Mesendoderm (in vitro differentiated cells): ENCODE results near the gene MAS1L.

ENCODE experiments used
- DNase-seq: peaks from one replicate; pipeline ENCODE4 v3.0.0; 2013
- H2AK5ac ChIP-seq: 2 replicates; pipeline ENCODE4 v1.6.1; 2013; ENCODE audit warnings: low read length, inconsistent platforms
- H2BK120ac ChIP-seq: 2 replicates; pipeline ENCODE4 v1.6.1; 2013; ENCODE audit warnings: low read depth, mild to moderate bottlenecking, low read length, moderate library complexity, mixed read lengths
- H2BK15ac ChIP-seq: replicated peaks from 2 replicates; pipeline ENCODE4 v1.6.1; 2013; ENCODE audit warnings: low read depth, mild to moderate bottlenecking, moderate library complexity
- H2BK5ac ChIP-seq: 2 replicates; pipeline ENCODE4 v1.6.1; 2013; ENCODE audit warnings: low read length, inconsistent platforms
- H3K18ac ChIP-seq: 2 replicates; pipeline ENCODE4 v1.6.1; 2013; ENCODE audit warnings: mild to moderate bottlenecking, low read length, mixed read lengths
- H3K23ac ChIP-seq: one replicate; pipeline ENCODE4 v1.6.1; 2013; ENCODE audit warnings: low read length
- H3K27ac ChIP-seq: 2 replicates; pipeline ENCODE4 v1.5.1; 2013; ENCODE audit warnings: low read depth, mild to moderate bottlenecking, inconsistent platforms, low read length, moderate library complexity
- H3K27me3 ChIP-seq: 2 replicates; pipeline ENCODE4 v1.6.1; 2013; ENCODE audit warnings: low read length, control low read depth, mild to moderate bottlenecking, inconsistent platforms; ENCODE audit not compliant: insufficient read depth, poor library complexity
- H3K36me3 ChIP-seq: 2 replicates; pipeline ENCODE4 v1.6.1; 2013; ENCODE audit warnings: low read length, inconsistent platforms; ENCODE audit not compliant: control insufficient read depth, insufficient read depth
- H3K4ac ChIP-seq: one replicate; pipeline ENCODE4 v1.6.1; 2013; ENCODE audit warnings: low read depth, mild to moderate bottlenecking, low read length, moderate library complexity
- H3K4me1 ChIP-seq: 2 replicates; pipeline ENCODE4 v1.6.1; 2013; ENCODE audit warnings: low read depth, low read length, inconsistent platforms; ENCODE audit not compliant: control insufficient read depth
- H3K4me2 ChIP-seq: 2 replicates; pipeline ENCODE4 v1.6.1; 2013; ENCODE audit warnings: low read length
- H3K4me3 ChIP-seq: 2 replicates; pipeline ENCODE4 v1.5.1; 2013; ENCODE audit warnings: mild to moderate bottlenecking, low read length
- H3K56ac ChIP-seq: one replicate; pipeline ENCODE4 v1.6.1; 2013; ENCODE audit warnings: low read length
- H3K79me1 ChIP-seq: 2 replicates; pipeline ENCODE4 v1.6.1; 2013; ENCODE audit warnings: low read length, inconsistent platforms
- H3K79me2 ChIP-seq: 2 replicates; pipeline ENCODE4 v1.6.1; 2013; ENCODE audit warnings: mild to moderate bottlenecking, low read length; ENCODE audit not compliant: control insufficient read depth, insufficient read depth
- H3K9ac ChIP-seq: 2 replicates; pipeline ENCODE4 v1.6.1; 2013; ENCODE audit warnings: low read length, inconsistent platforms
- H4K5ac ChIP-seq: one replicate; pipeline ENCODE4 v1.6.1; 2013; ENCODE audit warnings: low read length
- H4K8ac ChIP-seq: one replicate; pipeline ENCODE4 v1.6.1; 2013; ENCODE audit warnings: low read depth, mild to moderate bottlenecking, control low read depth, low read length, moderate library complexity
- WGBS: extraction: QIAGEN DNeasy Blood & Tissue Kit; methylation state at CpG from one replicate; pipeline ENCODE4 v1.1.7; 2013; ENCODE audit warnings: low lambda C conversion rate, missing lambda C conversion rate; ENCODE audit not compliant: insufficient coverage; ENCODE audit errors: extremely low coverage; 5-methylcytosine and 5-hydroxymethylcytosine counted together

MAS1L gene

DNA sequence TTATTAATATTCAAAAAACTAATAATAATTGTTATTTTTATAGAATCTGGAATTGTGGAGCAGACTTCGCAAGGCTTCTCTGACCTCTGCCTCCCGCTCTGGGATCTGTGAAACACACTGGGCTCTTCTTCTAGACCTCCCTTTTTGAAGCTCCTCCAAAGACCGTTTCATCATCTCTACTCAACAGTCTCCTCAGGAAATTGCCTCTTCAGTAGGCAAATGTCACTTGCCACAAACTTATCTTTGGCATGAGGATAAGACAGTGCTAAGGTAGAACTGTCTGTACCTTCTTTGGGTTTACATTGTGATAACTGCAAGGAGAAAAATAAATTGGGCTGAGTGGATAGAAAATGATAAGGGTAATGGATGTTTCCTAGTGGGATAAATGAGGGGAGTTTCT is 2.3 kb upstream of the MAS1L start:
- no peak overlapping the region for H2BK15ac ChIP-seq
- H4K5ac ChIP-seq: no peak overlapping the region
- no peak overlapping the region for H3K4me2 ChIP-seq
- H2BK5ac ChIP-seq: no peak overlapping the region
- no peak overlapping the region for H3K23ac ChIP-seq
- no peak overlapping the region for H3K18ac ChIP-seq
- H3K4ac ChIP-seq: no peak overlapping the region
- H3K79me1 ChIP-seq: no peaks in the 10 kb centered on the region
- no peaks in the 10 kb centered on the region for H3K36me3 ChIP-seq
- no peak overlapping the region for H2AK5ac ChIP-seq
- no peak overlapping the region for H3K9ac ChIP-seq
- H3K27ac ChIP-seq: no peak overlapping the region
- no peaks in the 10 kb centered on the region for H3K4me1 ChIP-seq
- H3K79me2 ChIP-seq: no peaks in the 10 kb centered on the region
- no peak overlapping the region for H3K4me3 ChIP-seq
- no peak overlapping the region for H3K56ac ChIP-seq
- no peak for DNase-seq
- H3K27me3 ChIP-seq: no peaks in the 10 kb centered on the region
- WGBS: no CpG with 5 or more reads among the region's 3 CpGs
- no peak overlapping the region for H2BK120ac ChIP-seq
- H4K8ac ChIP-seq: no peak overlapping the region

DNA sequence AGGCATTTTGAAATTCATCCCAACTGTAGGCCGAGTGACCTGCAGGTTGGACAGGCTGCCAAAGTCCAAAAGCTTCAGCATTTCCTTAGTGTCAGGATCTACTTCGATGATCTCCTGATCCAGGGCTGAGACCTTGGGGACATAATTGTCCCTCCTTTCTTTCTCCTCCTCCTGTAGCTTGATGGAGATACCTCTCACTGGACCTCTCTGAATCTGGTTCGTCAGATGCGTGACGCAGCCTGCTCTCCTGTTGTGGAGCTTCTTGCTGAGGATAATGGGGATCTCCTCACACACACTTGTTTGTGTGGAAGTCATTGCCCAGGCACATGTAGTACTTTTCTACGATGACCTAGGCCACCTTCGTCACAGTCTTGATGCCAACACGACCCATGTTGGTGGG is 1.5 kb upstream of the MAS1L start:
- Histone ChIP-seq H4K8ac (no peak overlapping the region), H3K27me3 (no peaks in the 10 kb centered on the region), H3K36me3 (no peaks in the 10 kb centered on the region), H2BK120ac (no peak overlapping the region), H3K4ac (no peak overlapping the region), H3K79me2 (no peaks in the 10 kb centered on the region), H3K23ac (no peak overlapping the region), H2AK5ac (no peak overlapping the region), H2BK15ac (no peak overlapping the region), H3K4me2 (no peak overlapping the region), H3K18ac (no peak overlapping the region), H3K4me1 (no peaks in the 10 kb centered on the region), H3K56ac (no peak overlapping the region), H4K5ac (no peak overlapping the region), H2BK5ac (no peak overlapping the region), H3K4me3 (no peak overlapping the region), H3K79me1 (no peaks in the 10 kb centered on the region), H3K9ac (no peak overlapping the region), H3K27ac (no peak overlapping the region)
- no peak for DNase-seq
- WGBS: no CpG with 5 or more reads among the region's 8 CpGs

DNA sequence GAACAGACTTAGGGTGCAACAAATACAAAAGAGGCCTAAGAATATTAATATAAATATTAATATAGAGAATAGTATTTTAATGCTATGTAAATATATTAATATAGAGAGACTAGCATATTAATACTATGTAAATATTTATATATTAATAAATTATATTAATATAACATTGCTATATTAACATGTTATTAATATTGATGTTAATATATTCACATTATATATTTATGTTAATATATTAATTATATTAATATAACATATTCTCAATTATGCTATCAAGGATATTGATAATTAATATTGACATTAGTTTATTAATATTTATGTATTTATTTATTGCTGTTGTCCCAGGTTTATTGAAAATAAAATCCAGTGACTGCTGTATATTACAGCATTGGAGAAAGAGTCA is 1.1 kb upstream of the MAS1L start:
- no peak overlapping the region for H3K4ac ChIP-seq
- H3K56ac ChIP-seq: no peak overlapping the region
- no peaks in the 10 kb centered on the region for H3K36me3 ChIP-seq
- no peak overlapping the region for H2AK5ac ChIP-seq
- H3K4me1 ChIP-seq: no peaks in the 10 kb centered on the region
- no peak overlapping the region for H2BK5ac ChIP-seq
- H3K27me3 ChIP-seq: no peaks in the 10 kb centered on the region
- H3K79me1 ChIP-seq: no peaks in the 10 kb centered on the region
- no peak for DNase-seq
- H3K9ac ChIP-seq: no peak overlapping the region
- no peak overlapping the region for H2BK15ac ChIP-seq
- H2BK120ac ChIP-seq: no peak overlapping the region
- H3K18ac ChIP-seq: no peak overlapping the region
- H3K27ac ChIP-seq: no peak overlapping the region
- H4K5ac ChIP-seq: no peak overlapping the region
- H3K23ac ChIP-seq: no peak overlapping the region
- no peaks in the 10 kb centered on the region for H3K79me2 ChIP-seq
- H3K4me3 ChIP-seq: no peak overlapping the region
- no peak overlapping the region for H4K8ac ChIP-seq
- H3K4me2 ChIP-seq: no peak overlapping the region

DNA sequence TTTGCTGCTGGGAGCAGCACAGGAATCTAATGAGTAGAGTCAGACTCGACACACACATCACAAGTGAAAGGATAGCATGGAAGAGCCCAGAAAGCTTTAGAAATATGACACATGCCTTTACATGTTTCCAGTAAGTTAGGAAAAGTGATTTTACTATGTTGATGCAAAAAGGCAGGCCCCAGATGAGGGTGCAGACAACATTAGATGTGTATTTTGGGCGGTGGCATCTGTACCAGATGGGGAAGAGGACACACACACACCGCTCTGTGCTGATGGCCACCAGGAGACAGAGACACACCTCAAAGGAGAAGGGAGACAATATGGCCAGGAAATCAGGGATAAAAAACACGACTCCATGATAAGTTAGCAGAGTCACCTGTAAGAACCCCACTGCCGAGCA is 625 bp downstream of the MAS1L start:
- no peaks in the 10 kb centered on the region for H3K36me3 ChIP-seq
- no CpG with 5 or more reads among the region's 5 CpGs for WGBS
- H3K27me3 ChIP-seq: no peaks in the 10 kb centered on the region

DNA sequence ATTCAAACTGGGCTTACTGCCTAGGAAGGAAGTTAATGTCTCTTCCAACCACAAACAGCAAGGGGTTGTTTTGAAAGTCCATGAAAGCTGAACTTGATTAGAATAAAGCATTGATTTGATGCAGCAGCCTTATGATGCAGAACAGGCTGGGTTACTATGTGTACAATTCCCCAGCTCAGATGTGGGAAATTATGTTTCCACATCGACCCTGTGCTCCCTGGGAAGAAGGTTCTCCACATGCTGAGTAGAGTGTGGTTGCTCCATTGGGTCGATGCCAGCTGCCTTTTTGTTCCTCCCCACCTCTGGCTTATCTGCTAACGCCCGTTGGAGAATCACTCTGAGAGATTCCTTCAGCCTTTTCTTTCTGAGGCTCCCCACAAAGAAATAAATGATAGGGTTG is 1.2 kb downstream of the MAS1L start:
- Histone ChIP-seq H2BK120ac (no peak overlapping the region), H4K5ac (no peak overlapping the region), H3K4me3 (no peak overlapping the region), H3K4me1 (no peaks in the 10 kb centered on the region), H3K56ac (no peak overlapping the region), H3K79me1 (no peaks in the 10 kb centered on the region), H3K4me2 (no peak overlapping the region), H2BK5ac (no peak overlapping the region), H2BK15ac (no peak overlapping the region), H3K27ac (no peak overlapping the region), H3K4ac (no peak overlapping the region), H3K79me2 (no peaks in the 10 kb centered on the region), H4K8ac (no peak overlapping the region), H3K9ac (no peak overlapping the region), H3K23ac (no peak overlapping the region), H3K36me3 (no peaks in the 10 kb centered on the region), H3K27me3 (no peaks in the 10 kb centered on the region), H3K18ac (no peak overlapping the region), H2AK5ac (no peak overlapping the region)
- no CpG with 5 or more reads among the region's 4 CpGs for WGBS
- no peak for DNase-seq

More for the DNA sequence above, 625 bp downstream of the MAS1L start:
- H3K79me2 ChIP-seq: no peaks in the 10 kb centered on the region
- no peak overlapping the region for H3K18ac ChIP-seq
- DNase-seq: no peak
- H2BK120ac ChIP-seq: no peak overlapping the region
- no peak overlapping the region for H2AK5ac ChIP-seq
- H3K56ac ChIP-seq: no peak overlapping the region
- no peak overlapping the region for H4K5ac ChIP-seq
- no peak overlapping the region for H4K8ac ChIP-seq
- no peak overlapping the region for H2BK15ac ChIP-seq
- H3K23ac ChIP-seq: no peak overlapping the region
- H3K4me2 ChIP-seq: no peak overlapping the region
- no peak overlapping the region for H3K9ac ChIP-seq
- H3K4ac ChIP-seq: no peak overlapping the region
- no peak overlapping the region for H3K4me3 ChIP-seq
- no peaks in the 10 kb centered on the region for H3K4me1 ChIP-seq
- no peak overlapping the region for H2BK5ac ChIP-seq
- no peaks in the 10 kb centered on the region for H3K79me1 ChIP-seq
- H3K27ac ChIP-seq: no peak overlapping the region

DNA sequence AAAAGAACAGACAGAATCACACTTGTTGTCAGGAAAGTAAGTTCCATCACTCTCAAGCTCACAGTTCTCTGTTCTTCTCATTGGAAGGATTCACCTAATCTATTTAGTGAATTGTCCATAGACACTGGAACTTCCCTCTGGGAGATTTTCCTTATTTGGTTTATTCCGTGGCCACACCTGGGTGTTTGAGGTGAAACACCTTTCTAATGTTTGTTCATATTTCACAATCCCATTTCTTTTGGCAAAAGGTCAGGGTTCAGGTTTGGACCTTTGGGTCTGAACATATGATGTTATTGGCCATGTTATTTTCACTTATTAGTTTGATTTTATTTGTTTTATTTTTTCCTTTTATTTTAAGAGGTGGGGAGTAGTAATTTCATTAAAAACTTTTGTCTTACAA is 4.0 kb downstream of the MAS1L start:
- H2BK5ac ChIP-seq: no peak overlapping the region
- H3K4me3 ChIP-seq: no peak overlapping the region
- H3K4me1 ChIP-seq: no peaks in the 10 kb centered on the region
- H3K27ac ChIP-seq: no peak overlapping the region
- no peak for DNase-seq
- no peak overlapping the region for H2AK5ac ChIP-seq
- H4K8ac ChIP-seq: no peak overlapping the region
- no peaks in the 10 kb centered on the region for H3K79me1 ChIP-seq
- H3K9ac ChIP-seq: no peak overlapping the region
- H3K18ac ChIP-seq: no peak overlapping the region
- no peak overlapping the region for H2BK120ac ChIP-seq
- H3K56ac ChIP-seq: no peak overlapping the region
- no peak overlapping the region for H3K23ac ChIP-seq
- no peak overlapping the region for H3K4ac ChIP-seq
- no CpG with 5 or more reads among the region's 1 CpG for WGBS
- no peaks in the 10 kb centered on the region for H3K36me3 ChIP-seq
- H2BK15ac ChIP-seq: no peak overlapping the region
- no peaks in the 10 kb centered on the region for H3K79me2 ChIP-seq
- H3K4me2 ChIP-seq: no peak overlapping the region
- no peaks in the 10 kb centered on the region for H3K27me3 ChIP-seq
- H4K5ac ChIP-seq: no peak overlapping the region
